Erythroblast (primary cell): ENCODE measurements around the gene NID1.

Experiments
- GATA1 ChIP-seq: IDR thresholded peaks from 2 replicates; pipeline ENCODE4 v1.6.1; 2011; ENCODE audit warnings: low read depth, mild to moderate bottlenecking, control low read depth, low read length, moderate library complexity
- POLR2A ChIP-seq: IDR thresholded peaks from 2 replicates; pipeline ENCODE4 v1.6.1; 2011; ENCODE audit warnings: mild to moderate bottlenecking, low read length

- TF ChIP-seq POLR2A (no peak), GATA1 (no peak)
Observed at GRCh38 chr1:236033336-236033735, 31.6 kb downstream of the NID1 start.
